PC-9 (cell line): ENCODE results near the gene ANXA9. TPM values are rescaled to one million over a fixed set of nuclear protein-coding genes. Genes with fewer than 3 reads are reported as not detected.

ENCODE experiments used
- BruUV-seq: library from RNA; stranded (reverse); fragments of 400-500 nt; replicated peaks from 2 replicates; lab custom pipeline; 2021; lab: Mats Ljungman, UMichigan
- CTCF ChIA-PET: fragments of 300-600 bp; sonication (Branson Sonifier 250); formaldehyde crosslinking; loops from one replicate; lab custom pipeline; 2022; ENCODE audit warnings: antibody characterized with exemption; lab: Charles Lee
- POLR2A ChIA-PET: fragments of 300-600 bp; sonication (Branson Sonifier 250); formaldehyde crosslinking; loops from one replicate; lab custom pipeline; 2022; ENCODE audit warnings: antibody characterized with exemption; ENCODE audit not compliant: unreplicated experiment; lab: Charles Lee
- DNase-seq, 2 experiments: peaks; one replicate each; pipeline versions ENCODE4 v3.0.0 to v3.0.0-alpha.2; 2015 to 2022; ENCODE audit warnings: mixed read lengths in 1 of 2
- H2AFZ ChIP-seq: fragments of 200-600 bp; sonication (generic); 2 replicates; pipeline ENCODE4 v1.8.1; 2017; ENCODE audit warnings: antibody characterized with exemption
- H3F3A ChIP-seq: fragments of 200-600 bp; sonication (generic); 2 replicates; pipeline ENCODE4 v1.8.1; 2017; ENCODE audit warnings: antibody characterized with exemption, mild to moderate bottlenecking, low read depth; ENCODE audit not compliant: insufficient read depth
- H3K27ac ChIP-seq: fragments of 200-600 bp; sonication (generic); 2 replicates; pipeline ENCODE4 v1.6.1; 2016; ENCODE audit warnings: mixed run types
- H3K27me3 ChIP-seq: fragments of 200-600 bp; sonication (generic); 2 replicates; pipeline ENCODE4 v1.6.1; 2016; ENCODE audit warnings: low read depth, mixed run types; ENCODE audit not compliant: insufficient read depth
- H3K36me3 ChIP-seq: fragments of 200-600 bp; sonication (generic); 2 replicates; pipeline ENCODE4 v1.6.1; 2016; ENCODE audit warnings: low read depth, mixed run types
- H3K4me1 ChIP-seq: fragments of 200-600 bp; sonication (generic); replicated peaks from 2 replicates; pipeline ENCODE4 v1.6.1; 2016; ENCODE audit warnings: mixed run types; ENCODE audit not compliant: insufficient read depth
- H3K4me2 ChIP-seq: fragments of 200-600 bp; sonication (generic); 2 replicates; pipeline ENCODE4 v1.6.1; 2017; ENCODE audit warnings: mixed run types
- H3K4me3 ChIP-seq: fragments of 200-600 bp; sonication (generic); 2 replicates; pipeline ENCODE4 v1.6.1; 2016; ENCODE audit warnings: mixed run types
- H3K79me2 ChIP-seq: fragments of 200-600 bp; sonication (generic); 2 replicates; pipeline ENCODE4 v1.6.1; 2017; ENCODE audit warnings: low read depth, mixed run types
- H3K9me2 ChIP-seq: fragments of 200-600 bp; sonication (generic); 2 replicates; pipeline ENCODE4 v1.8.1; 2017; ENCODE audit warnings: mild to moderate bottlenecking; ENCODE audit not compliant: insufficient read depth
- H3K9me3 ChIP-seq: fragments of 200-600 bp; sonication (generic); 2 replicates; pipeline ENCODE4 v1.8.1; 2016; ENCODE audit warnings: low read depth; ENCODE audit not compliant: insufficient read depth
- H4K20me1 ChIP-seq: fragments of 200-600 bp; sonication (generic); 2 replicates; pipeline ENCODE4 v1.8.1; 2017; ENCODE audit not compliant: insufficient read depth
- EZH2 ChIP-seq: fragments of 200-600 bp; sonication (generic); IDR thresholded peaks from 2 replicates; pipeline ENCODE4 v1.8.0; 2017; ENCODE audit warnings: antibody characterized with exemption, low read depth
- intact Hi-C: fragments of 100-400 bp; cut with micrococcal nuclease; formaldehyde crosslinking; loops from one replicate; pipeline ENCODE4 v1.10.0; 2022; ENCODE audit not compliant: unreplicated experiment
- total RNA-seq: library from RNA; stranded (reverse); gene quantifications from 2 replicates; pipeline ENCODE4 v1.2.3, GENCODE V29; 2021
- TF ChIP-seq, protein P1 (sequence below): fragments of 200-600 bp; sonication (generic); conservative IDR thresholded peaks from 2 replicates; pipeline ENCODE4 v1.6.1; 2017; ENCODE audit warnings: mixed run types, antibody characterized with exemption, mild to moderate bottlenecking, moderate library complexity

The ANXA9 gene
- total RNA-seq, 1 experiment from 2014 or later, result 10.6 TPM

DNA sequence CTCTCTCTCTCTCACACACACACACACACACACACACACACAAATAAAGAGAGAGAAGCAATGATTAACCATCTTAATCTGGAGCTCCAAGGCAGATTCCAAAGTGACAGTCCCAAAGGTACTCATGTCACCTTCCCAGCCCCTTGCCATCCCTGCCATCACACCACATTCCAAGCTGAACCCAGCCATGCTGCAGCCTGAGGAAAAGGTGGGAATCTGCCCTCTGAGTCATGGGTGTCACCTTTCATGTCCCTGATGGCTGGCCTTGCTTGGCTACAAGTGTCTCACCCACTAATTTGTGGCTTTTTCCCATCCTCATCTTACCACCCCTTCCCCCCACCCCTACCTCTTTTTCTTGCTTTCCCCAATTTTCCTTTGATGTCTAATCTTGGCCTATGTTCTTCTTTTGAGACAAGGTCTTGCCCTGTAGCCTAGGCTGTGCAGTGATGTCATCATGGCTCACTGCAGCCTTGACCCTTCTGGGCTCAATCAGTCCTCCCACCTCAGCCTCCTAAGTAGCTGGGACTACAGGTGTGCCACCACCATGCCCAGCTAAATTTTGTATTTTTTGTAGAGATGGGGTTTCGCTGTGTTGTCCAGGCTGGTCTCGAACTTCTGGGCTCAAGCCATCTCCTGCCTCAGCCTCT lies 3.2 kb downstream of the ANXA9 start:
- POLR2A ChIA-PET, result interaction anchor here (0.6 to 0.7 kb wide), 4 partner anchors 11 to 213 kb away, joined by 4 to 18 read pairs (median 10); partner anchors contain the start of gene MLLT11
- peak; percentile 50 to 65 for DNase-seq

DNA sequence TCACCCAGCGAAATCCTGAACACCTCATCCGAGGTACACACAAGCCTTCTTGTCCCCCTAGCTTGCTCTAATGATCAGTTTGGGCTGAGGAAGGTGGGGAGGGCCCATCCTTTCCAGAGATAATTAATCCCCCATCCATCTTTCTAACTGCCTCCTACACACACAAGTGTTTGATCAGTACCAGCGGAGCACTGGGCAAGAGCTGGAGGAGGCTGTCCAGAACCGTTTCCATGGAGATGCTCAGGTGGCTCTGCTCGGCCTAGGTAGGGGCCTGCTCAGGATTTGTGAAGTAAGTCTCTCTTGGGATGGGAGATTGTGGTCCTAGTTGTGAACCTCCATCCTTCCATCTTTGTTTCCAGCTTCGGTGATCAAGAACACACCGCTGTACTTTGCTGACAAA lies 5.8 kb downstream of the ANXA9 start:
- Histone ChIP-seq H3K27ac (no peak overlapping the region), H3K36me3 (no peaks in the 10 kb centered on the region), H3K9me2 (no peaks in the 10 kb centered on the region), H2AFZ (no peak overlapping the region), H3K9me3 (no peaks in the 10 kb centered on the region), H4K20me1 (no peaks in the 10 kb centered on the region), H3K4me3 (no peak overlapping the region), H3K4me1 (peaks cover 31% of the 10 kb centered on the region), H3F3A (peaks cover 18% of the 10 kb centered on the region; the same call in 1 of the 2 replicates), H3K79me2 (peaks cover 18% of the 10 kb centered on the region; the same call in 1 of the 2 replicates), H3K4me2 (no peak overlapping the region), H3K27me3 (no peaks in the 10 kb centered on the region)
- TF ChIP-seq, protein P1, sequence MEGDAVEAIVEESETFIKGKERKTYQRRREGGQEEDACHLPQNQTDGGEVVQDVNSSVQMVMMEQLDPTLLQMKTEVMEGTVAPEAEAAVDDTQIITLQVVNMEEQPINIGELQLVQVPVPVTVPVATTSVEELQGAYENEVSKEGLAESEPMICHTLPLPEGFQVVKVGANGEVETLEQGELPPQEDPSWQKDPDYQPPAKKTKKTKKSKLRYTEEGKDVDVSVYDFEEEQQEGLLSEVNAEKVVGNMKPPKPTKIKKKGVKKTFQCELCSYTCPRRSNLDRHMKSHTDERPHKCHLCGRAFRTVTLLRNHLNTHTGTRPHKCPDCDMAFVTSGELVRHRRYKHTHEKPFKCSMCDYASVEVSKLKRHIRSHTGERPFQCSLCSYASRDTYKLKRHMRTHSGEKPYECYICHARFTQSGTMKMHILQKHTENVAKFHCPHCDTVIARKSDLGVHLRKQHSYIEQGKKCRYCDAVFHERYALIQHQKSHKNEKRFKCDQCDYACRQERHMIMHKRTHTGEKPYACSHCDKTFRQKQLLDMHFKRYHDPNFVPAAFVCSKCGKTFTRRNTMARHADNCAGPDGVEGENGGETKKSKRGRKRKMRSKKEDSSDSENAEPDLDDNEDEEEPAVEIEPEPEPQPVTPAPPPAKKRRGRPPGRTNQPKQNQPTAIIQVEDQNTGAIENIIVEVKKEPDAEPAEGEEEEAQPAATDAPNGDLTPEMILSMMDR, result no peak
- TF ChIP-seq EZH2, result no peak
- CTCF ChIA-PET, result no interaction called here
- POLR2A ChIA-PET, result no interaction called here
- intact Hi-C loops, result no loop called here
- BruUV-seq, result no TSS peak
- DNase-seq, result no peak

More for the DNA sequence above, 3.2 kb downstream of the ANXA9 start:
- Histone ChIP-seq H3K27me3 (no peaks in the 10 kb centered on the region), H3F3A (peaks cover 36% of the 10 kb centered on the region), H2AFZ (no peak overlapping the region), H3K27ac (no peak overlapping the region), H3K79me2 (peaks cover 19% of the 10 kb centered on the region; the same call in 1 of the 2 replicates), H3K9me2 (no peaks in the 10 kb centered on the region), H3K4me3 (no peak overlapping the region), H3K9me3 (no peaks in the 10 kb centered on the region), H3K4me1 (peaks cover 57% of the 10 kb centered on the region), H3K4me2 (peak overlapping the region; percentile 10), H3K36me3 (no peaks in the 10 kb centered on the region), H4K20me1 (no peaks in the 10 kb centered on the region)
- CTCF ChIA-PET, result interaction anchor here (0.6 to 1.1 kb wide), 3 partner anchors 44 to 73 kb away, joined by 4 to 10 read pairs (median 4); no protein-coding TSS in a partner anchor
- TF ChIP-seq EZH2, result no peak
- TF ChIP-seq, protein P1, result no peak
- intact Hi-C loops, result no loop called here
- no TSS peak for BruUV-seq

DNA sequence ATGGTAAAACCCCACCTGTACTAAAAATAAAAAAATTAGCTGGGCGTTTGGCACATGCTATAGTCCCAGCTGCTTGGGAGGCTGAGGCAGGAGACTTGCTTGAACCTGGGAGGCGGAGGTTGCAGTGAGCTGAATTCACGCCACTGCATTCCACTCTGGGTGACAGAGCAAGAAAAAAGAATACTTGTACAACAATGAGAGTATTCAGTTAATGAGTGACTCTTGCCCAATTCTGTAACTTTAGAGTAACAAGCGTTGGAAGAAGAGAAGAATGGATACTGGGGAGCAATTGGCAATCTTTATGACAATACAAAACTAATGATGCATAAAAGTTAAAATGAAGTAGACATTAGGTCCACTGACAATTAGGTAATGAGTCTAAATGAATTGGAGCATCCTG lies 10.5 kb downstream of the ANXA9 start:
- BruUV-seq, result no TSS peak
- no peaks in the 10 kb centered on the region for H3K27me3 ChIP-seq
- no peak overlapping the region for H2AFZ ChIP-seq
- POLR2A ChIA-PET, result no interaction called here
- H3K4me1 ChIP-seq, result 0 out of 2 replicates have a peak, but pooled peaks cover 5% of the 10 kb centered on the region
- H3K4me2 ChIP-seq, result no peak overlapping the region
- DNase-seq, result no peak
- H4K20me1 ChIP-seq, result no peaks in the 10 kb centered on the region
- H3K27ac ChIP-seq, result no peak overlapping the region
- CTCF ChIA-PET, result no interaction called here
- no peak overlapping the region for H3K4me3 ChIP-seq
- no peaks in the 10 kb centered on the region for H3K9me2 ChIP-seq
- intact Hi-C loops, result loop anchor here (10.0 kb wide), 1 partner anchor 178 kb away; no protein-coding TSS in a partner anchor
- peaks cover 9% of the 10 kb centered on the region; the same call in 1 of the 2 replicates for H3F3A ChIP-seq
- TF ChIP-seq, protein P1, result no peak
- TF ChIP-seq EZH2, result no peak
- no peaks in the 10 kb centered on the region for H3K9me3 ChIP-seq
- no peaks in the 10 kb centered on the region for H3K79me2 ChIP-seq
- H3K36me3 ChIP-seq, result no peaks in the 10 kb centered on the region
